ENCODE measurements around the gene RAF1. TPM values are rescaled to one million over a fixed set of nuclear protein-coding genes. Genes with fewer than 3 reads are reported as not detected.

The RAF1 gene
- total and polyA plus RNA-seq, 9 of the 15 experiments (the other 6 are each of a cell fraction or from before 2014, with no cell fraction given), result 28.0 to 183 (median 85.6) TPM

DNA sequence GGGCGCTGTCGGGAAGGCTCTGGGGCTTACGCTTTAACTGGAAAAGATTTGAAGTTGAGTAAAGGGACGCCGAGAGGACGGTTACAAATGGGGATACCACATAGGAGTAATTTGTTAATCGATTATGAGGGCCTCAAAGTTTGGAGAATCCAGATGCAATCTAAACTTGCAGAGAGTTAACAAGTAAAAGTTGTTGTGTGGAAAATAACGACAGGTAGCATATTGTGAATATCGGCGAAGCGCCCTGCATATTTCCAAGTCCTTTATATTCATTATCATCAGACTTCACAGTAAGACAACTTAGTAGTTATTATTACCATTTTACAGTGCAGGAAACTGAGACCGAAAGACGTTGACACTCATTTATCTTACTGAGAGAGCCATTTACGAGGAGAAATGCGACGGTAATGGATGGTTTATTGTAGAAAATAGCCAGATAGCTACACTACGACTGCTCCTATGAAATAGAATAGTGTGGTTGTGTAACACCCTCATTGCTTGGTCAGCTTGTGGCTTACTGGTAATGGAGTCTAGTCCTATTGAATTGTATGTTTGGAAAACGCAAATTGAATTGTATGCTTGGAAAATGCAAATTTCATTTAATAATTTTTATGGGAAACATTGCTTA is 106.3 kb downstream of the RAF1 start (continued):
- TF ChIP-seq MTA3 (IDR thresholded peaks at IDR 0.05; ENCODE audit: borderline replicate concordance) (no peak), ERF (CRISPR knock-in tag; IDR thresholded peaks at IDR 0.05) (no peak), NR1H2 (CRISPR knock-in tag; IDR thresholded peaks at IDR 0.05) (no peak), ZEB2 (IDR thresholded peaks at IDR 0.05) (no peak), ZNF668 (CRISPR knock-in tag; IDR thresholded peaks at IDR 0.05) (no peak), ARID2 (IDR thresholded peaks at IDR 0.05) (no peak), LARP7 (IDR thresholded peaks at IDR 0.05) (no peak), SAFB2 (IDR thresholded peaks at IDR 0.05; ENCODE audit: borderline replicate concordance, low read depth, low read length, severe bottlenecking) (no peak), CCAR2 (IDR thresholded peaks at IDR 0.05; ENCODE audit: low read depth, low read length) (no peak), SOX6 (IDR thresholded peaks at IDR 0.05) (no peak), MTA1 (IDR thresholded peaks at IDR 0.05; ENCODE audit: borderline replicate concordance) (no peak), NUFIP1 (IDR thresholded peaks at IDR 0.05; ENCODE audit: partially characterized antibody) (no peak), ASH1L (IDR thresholded peaks at IDR 0.05; ENCODE audit: borderline replicate concordance, low read depth, partially characterized antibody) (no peak), MCM5 (IDR thresholded peaks at IDR 0.05; ENCODE audit: low read depth) (no peak), HDAC2 (IDR thresholded peaks at IDR 0.05) (0 out of 2 replicates have a peak, but pooled peaks have one; percentile 6), NRF1 (conservative IDR thresholded peaks at IDR 0.05 in 1 of 2, IDR thresholded peaks at IDR 0.05 in 1 of 2) (no peak), ZNF282 (CRISPR knock-in tag; IDR thresholded peaks at IDR 0.05) (no peak), PHF8 (IDR thresholded peaks at IDR 0.05; ENCODE audit: borderline replicate concordance, low read length) (no peak), FOXM1 (IDR thresholded peaks at IDR 0.05; ENCODE audit: low read depth) (no peak), FOXM1 (CRISPR knock-in tag; IDR thresholded peaks at IDR 0.05; ENCODE audit: low read depth) (no peak), SP1 (CRISPR knock-in tag; IDR thresholded peaks at IDR 0.05) (no peak)
- TF ChIP-seq, protein P1, sequence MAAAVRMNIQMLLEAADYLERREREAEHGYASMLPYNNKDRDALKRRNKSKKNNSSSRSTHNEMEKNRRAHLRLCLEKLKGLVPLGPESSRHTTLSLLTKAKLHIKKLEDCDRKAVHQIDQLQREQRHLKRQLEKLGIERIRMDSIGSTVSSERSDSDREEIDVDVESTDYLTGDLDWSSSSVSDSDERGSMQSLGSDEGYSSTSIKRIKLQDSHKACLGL (CRISPR knock-in tag; IDR thresholded peaks at IDR 0.05; ENCODE audit: borderline replicate concordance, poor library complexity, severe bottlenecking), result no peak
- TF ChIP-seq, protein P2, sequence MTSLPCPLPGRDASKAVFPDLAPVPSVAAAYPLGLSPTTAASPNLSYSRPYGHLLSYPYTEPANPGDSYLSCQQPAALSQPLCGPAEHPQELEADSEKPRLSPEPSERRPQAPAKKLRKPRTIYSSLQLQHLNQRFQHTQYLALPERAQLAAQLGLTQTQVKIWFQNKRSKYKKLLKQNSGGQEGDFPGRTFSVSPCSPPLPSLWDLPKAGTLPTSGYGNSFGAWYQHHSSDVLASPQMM (CRISPR knock-in tag; IDR thresholded peaks at IDR 0.05), result no peak
- TF ChIP-seq, protein P3, sequence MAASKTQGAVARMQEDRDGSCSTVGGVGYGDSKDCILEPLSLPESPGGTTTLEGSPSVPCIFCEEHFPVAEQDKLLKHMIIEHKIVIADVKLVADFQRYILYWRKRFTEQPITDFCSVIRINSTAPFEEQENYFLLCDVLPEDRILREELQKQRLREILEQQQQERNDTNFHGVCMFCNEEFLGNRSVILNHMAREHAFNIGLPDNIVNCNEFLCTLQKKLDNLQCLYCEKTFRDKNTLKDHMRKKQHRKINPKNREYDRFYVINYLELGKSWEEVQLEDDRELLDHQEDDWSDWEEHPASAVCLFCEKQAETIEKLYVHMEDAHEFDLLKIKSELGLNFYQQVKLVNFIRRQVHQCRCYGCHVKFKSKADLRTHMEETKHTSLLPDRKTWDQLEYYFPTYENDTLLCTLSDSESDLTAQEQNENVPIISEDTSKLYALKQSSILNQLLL (CRISPR knock-in tag; IDR thresholded peaks at IDR 0.05; ENCODE audit: borderline replicate concordance), result no peak
- TF ChIP-seq, protein P4, sequence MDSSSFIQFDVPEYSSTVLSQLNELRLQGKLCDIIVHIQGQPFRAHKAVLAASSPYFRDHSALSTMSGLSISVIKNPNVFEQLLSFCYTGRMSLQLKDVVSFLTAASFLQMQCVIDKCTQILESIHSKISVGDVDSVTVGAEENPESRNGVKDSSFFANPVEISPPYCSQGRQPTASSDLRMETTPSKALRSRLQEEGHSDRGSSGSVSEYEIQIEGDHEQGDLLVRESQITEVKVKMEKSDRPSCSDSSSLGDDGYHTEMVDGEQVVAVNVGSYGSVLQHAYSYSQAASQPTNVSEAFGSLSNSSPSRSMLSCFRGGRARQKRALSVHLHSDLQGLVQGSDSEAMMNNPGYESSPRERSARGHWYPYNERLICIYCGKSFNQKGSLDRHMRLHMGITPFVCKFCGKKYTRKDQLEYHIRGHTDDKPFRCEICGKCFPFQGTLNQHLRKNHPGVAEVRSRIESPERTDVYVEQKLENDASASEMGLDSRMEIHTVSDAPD (CRISPR knock-in tag; IDR thresholded peaks at IDR 0.05), result no peak
- TF ChIP-seq, protein P5, sequence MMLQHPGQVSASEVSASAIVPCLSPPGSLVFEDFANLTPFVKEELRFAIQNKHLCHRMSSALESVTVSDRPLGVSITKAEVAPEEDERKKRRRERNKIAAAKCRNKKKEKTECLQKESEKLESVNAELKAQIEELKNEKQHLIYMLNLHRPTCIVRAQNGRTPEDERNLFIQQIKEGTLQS (IDR thresholded peaks at IDR 0.05), result no peak
- TF ChIP-seq, protein P5 (CRISPR knock-in tag; conservative IDR thresholded peaks at IDR 0.05), result no peak

Measured in K562 (cell line).